Astrocyte of the spinal cord (primary cell): Measurements from ENCODE around the gene SLC35F3.

Source experiments
- DNase-seq: peaks from one replicate; pipeline ENCODE4 v3.0.0; 2011; ENCODE audit warnings: low read depth, low spot score
- H3K4me3 ChIP-seq: 2 replicates; pipeline ENCODE4 v1.5.1; 2011; ENCODE audit warnings: low read depth, mild to moderate bottlenecking, low read length, moderate library complexity
- in situ Hi-C: cut with HindIII; loops from 2 replicates; pipeline ENCODE4 v1.10.0; 2017; ENCODE audit warnings: low sequenced_read_pairs
- TF ChIP-seq, protein P1 (sequence below): IDR thresholded peaks from 2 replicates; pipeline ENCODE4 v1.5.1; 2012; ENCODE audit warnings: low read depth, mild to moderate bottlenecking, low read length, inconsistent platforms

SLC35F3 gene

DNA sequence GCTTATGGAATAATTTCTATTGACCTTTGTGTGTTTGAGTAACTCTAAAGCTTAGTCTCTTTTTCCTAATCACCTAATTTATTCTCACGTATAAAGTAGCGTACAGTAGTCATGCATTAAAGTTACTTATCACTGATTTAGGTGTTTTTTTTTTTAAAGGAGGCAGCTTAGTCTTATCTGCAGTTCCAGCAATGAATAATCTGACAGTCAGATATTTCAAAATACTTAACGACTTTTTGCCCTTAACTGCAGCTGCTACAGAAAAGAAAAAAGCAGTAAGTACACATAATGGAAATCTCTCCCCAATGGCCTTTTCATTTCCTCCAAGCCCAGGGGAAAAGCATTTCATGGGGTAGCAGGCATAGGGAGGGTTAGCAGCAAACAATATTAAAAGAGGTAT lies 54.6 kb downstream of the SLC35F3 start:
- no peak overlapping the region for H3K4me3 ChIP-seq
- no peak for DNase-seq
- TF ChIP-seq, protein P1, sequence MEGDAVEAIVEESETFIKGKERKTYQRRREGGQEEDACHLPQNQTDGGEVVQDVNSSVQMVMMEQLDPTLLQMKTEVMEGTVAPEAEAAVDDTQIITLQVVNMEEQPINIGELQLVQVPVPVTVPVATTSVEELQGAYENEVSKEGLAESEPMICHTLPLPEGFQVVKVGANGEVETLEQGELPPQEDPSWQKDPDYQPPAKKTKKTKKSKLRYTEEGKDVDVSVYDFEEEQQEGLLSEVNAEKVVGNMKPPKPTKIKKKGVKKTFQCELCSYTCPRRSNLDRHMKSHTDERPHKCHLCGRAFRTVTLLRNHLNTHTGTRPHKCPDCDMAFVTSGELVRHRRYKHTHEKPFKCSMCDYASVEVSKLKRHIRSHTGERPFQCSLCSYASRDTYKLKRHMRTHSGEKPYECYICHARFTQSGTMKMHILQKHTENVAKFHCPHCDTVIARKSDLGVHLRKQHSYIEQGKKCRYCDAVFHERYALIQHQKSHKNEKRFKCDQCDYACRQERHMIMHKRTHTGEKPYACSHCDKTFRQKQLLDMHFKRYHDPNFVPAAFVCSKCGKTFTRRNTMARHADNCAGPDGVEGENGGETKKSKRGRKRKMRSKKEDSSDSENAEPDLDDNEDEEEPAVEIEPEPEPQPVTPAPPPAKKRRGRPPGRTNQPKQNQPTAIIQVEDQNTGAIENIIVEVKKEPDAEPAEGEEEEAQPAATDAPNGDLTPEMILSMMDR: no peak
- in situ Hi-C loops: no loop called here

DNA sequence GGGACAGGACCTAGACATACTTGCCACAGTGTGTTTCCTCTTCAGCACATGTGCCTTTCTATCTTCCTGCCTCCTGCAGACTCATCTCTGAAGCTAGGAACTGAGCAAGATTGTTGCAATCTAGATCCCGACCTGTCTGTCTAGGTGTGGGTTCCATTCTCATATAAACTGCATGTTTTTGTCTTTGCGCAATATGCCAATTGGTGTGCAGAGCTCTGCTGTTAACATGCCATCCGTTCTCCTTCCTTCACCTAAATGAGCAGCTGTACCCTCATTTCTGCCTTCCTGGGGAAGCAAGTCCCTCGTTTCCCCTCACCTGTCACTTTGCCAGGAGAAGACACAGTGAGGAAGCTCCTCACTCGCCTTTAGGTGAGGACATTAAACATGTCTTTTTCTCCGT lies 55.5 kb downstream of the SLC35F3 start:
- in situ Hi-C loops: no loop called here
- DNase-seq: no peak
- TF ChIP-seq, protein P1: no peak
- no peak overlapping the region for H3K4me3 ChIP-seq

DNA sequence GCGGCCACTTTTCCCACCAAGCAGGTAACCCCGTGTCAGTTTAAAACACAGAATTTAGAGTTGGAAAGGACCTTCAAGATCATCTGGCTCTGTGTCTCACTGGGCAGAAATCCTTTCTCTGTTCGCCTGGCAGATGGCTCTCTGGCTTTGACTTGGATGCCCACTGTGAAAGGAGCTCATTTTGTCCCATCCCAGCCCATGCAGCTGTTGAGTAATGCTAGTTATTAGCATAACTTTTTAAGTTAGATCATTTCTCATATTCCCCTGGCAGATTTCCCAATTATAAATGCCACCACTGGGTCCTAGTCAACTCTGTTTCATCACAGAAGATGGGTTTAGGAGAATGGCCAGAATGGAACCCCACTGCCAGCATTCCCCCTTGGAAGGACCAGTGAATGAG lies 55.9 kb downstream of the SLC35F3 start:
- TF ChIP-seq, protein P1: no peak
- no peak overlapping the region for H3K4me3 ChIP-seq
- no peak for DNase-seq
- in situ Hi-C loops: no loop called here

DNA sequence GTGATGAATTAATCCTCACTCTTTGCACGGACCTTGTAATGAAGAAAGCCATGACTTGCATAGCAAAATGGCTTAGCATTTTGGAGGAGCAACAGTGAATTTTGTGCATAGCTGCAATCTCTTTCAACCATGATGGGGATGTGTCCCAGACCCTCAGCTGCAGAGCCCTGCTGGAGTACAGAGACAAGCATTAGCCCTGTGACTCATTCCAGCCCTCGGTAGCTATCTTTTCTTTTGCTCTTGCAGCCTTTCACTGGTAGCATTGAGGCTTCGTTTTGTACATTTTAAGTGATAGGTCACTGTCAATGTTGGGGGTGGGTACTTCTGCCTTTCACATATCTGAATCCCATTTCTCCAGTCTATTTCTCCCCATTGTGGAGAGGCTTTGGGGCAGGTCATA lies 58.4 kb downstream of the SLC35F3 start:
- no peak for DNase-seq
- TF ChIP-seq, protein P1: no peak
- H3K4me3 ChIP-seq: no peak overlapping the region
- in situ Hi-C loops: no loop called here

DNA sequence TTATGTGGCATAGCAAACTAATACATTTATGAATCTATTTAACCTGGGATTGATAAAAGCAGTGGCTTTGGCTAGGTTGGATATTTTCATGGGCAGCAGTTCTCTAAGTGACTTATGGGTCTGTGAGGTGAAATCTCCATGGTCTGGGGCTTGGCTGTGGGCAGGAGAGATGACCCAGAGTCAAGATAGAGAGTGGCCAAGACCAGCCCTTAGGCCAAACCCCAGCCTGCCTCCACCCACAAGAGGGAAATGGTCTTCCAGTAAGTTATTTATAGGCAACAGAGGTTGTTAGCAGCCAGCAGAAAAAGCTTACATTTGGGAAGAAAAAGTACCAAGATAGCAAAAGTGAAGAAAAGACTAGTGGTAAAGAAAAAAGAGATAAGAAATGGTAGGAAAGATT lies 61.4 kb downstream of the SLC35F3 start:
- in situ Hi-C loops: no loop called here
- no peak overlapping the region for H3K4me3 ChIP-seq
- DNase-seq: no peak
- TF ChIP-seq, protein P1: no peak

DNA sequence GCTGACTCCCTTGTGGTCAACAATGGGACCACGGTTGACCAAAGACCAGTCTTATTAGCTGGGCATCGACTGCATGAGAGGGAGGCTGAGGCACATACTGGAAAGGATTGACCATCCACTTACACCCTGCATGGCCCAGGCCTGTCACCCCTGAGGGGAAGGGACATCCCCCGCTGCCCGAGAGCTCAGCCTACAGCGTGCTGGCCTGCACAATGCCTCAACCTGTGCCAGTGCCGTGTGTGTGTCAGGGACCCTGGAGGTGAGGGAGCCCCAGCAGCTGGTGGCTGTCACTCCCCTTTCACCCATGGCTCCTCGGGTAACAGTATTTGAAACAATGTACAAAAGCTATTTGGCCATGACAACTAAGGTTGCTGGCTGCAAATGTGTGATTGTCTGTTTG lies 67.3 kb downstream of the SLC35F3 start:
- TF ChIP-seq, protein P1: no peak
- in situ Hi-C loops: no loop called here
- DNase-seq: no peak
- no peak overlapping the region for H3K4me3 ChIP-seq

DNA sequence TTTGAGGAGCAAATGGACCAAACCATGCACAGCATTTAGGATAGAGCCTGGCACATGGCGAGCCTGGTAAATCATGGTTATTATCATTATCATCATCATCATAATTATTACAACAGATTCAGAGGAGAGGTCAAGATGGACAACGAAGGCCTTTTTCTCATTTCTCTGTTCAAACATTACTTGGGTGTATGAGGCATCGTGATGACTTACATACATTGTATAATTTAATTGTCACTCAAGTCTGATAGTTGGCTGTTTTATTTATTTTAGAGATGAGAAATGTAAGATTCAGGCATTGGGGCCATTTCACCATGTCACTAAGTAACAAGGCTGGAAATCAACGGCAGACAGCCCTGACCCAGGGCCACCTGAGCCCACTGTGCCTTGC lies 68.1 kb downstream of the SLC35F3 start:
- DNase-seq: no peak
- in situ Hi-C loops: no loop called here
- H3K4me3 ChIP-seq: no peak overlapping the region
- TF ChIP-seq, protein P1: no peak
